Measurements from ENCODE around the gene SV2B. TPM values are rescaled to one million over a fixed set of nuclear protein-coding genes. Genes with fewer than 3 reads are reported as not detected.
A peak's percentile ranks its signal among the peaks of the same experiment; 100 is the strongest.

Gene SV2B
- polyA plus RNA-seq, 6 donors from 2014 or later: 0.04 to 0.12 TPM; not detected in 4

DNA sequence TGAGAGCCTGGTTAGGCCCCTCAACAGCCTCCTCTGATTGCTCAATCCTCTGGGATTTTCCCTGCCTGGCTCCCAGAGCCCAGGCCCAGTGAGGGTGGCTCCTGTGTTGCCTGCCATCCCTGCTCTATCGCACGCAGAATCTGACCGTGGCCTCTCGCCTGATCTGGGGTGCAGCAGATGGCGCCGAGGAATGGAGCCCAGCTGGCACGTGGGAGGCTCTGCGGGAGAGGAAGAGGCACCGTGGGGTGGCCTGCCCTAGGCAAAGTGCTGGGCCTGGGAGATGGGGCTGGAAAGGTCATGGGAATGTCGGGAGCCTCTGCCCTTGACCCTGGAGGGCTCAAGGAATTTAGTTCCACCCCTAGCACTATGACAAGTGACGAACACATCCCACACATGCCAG is 10.3 kb downstream of the SV2B start:
- Mint-ChIP-seq H3K27ac (no peak overlapping the region), H3K36me3 (no peaks in the 10 kb centered on the region), H3K4me3 (no peak overlapping the region), H3K9me3 (peaks cover 0 to 6% (median 1%) of the 10 kb centered on the region in 7 donors), H3K27me3 (peaks cover 34 to 68% (median 50%) of the 10 kb centered on the region in 3 donors), H3K4me1 (no peaks in the 10 kb centered on the region)
- ATAC-seq (ENCODE audit: low read depth in 2 of 2) (no peak), DNase-seq (no peak)

DNA sequence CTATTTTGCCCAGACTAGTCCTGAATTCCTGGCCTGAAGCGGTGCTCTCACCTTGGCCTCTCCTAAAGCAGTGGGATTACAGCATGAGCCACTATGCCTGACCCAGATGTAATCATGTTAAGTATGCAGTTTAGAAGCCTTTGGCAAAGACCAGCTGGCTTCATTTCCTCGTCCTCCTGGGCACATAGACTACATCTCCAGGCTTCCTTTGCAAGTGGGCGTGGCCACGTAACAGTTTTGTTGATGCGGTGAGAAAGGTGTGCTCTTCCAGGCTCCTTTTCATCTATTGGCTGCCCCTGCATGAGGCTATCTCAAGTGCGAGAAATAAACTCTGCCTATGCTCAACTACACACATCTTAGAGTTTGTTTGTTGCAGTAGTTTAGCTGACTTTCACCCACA is 13.0 kb downstream of the SV2B start:
- H3K4me3 Mint-ChIP-seq: no peak overlapping the region
- H3K27me3 Mint-ChIP-seq: peaks cover 35 to 60% (median 48%) of the 10 kb centered on the region in 3 donors

DNA sequence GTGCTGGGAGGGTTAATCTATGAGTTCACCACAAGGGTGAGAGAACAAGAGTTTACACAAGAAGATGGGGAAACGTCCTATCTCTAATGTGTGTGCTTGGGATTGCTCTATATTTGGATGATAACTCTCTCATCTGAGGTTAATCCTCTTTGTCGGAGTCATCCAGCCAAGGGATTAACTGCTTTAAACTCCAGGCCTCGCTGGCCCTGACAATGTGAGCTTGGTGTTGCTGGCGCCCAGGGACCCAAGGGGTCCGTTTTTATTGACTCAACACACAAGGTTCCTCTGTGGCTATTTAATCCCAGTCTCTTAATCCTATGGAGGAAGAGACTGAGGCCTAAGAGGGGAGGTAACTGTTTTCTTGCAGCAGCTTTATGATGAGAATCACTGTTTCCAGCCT is 14.2 kb downstream of the SV2B start:
- DNase-seq (no peak), ATAC-seq (ENCODE audit: low read depth in 2 of 2) (no peak)
- no peak overlapping the region for H3K27ac Mint-ChIP-seq
- peaks cover 42 to 60% (median 48%) of the 10 kb centered on the region in 3 donors for H3K27me3 Mint-ChIP-seq
- H3K4me3 Mint-ChIP-seq: no peak overlapping the region
- H3K36me3 Mint-ChIP-seq: no peaks in the 10 kb centered on the region
- H3K4me1 Mint-ChIP-seq: peaks cover 0 to 3% (median 0%) of the 10 kb centered on the region in 3 donors
- peaks cover 0 to 13% (median 3%) of the 10 kb centered on the region in 7 donors for H3K9me3 Mint-ChIP-seq

More for the DNA sequence above, 13.0 kb downstream of the SV2B start:
- no peak overlapping the region for H3K27ac Mint-ChIP-seq
- peaks cover 0 to 3% (median 0%) of the 10 kb centered on the region in 3 donors for H3K4me1 Mint-ChIP-seq
- DNase-seq (no peak), ATAC-seq (ENCODE audit: low read depth in 2 of 2) (no peak)
- H3K36me3 Mint-ChIP-seq: no peaks in the 10 kb centered on the region
- H3K9me3 Mint-ChIP-seq: peaks cover 0 to 13% (median 3%) of the 10 kb centered on the region in 7 donors

DNA sequence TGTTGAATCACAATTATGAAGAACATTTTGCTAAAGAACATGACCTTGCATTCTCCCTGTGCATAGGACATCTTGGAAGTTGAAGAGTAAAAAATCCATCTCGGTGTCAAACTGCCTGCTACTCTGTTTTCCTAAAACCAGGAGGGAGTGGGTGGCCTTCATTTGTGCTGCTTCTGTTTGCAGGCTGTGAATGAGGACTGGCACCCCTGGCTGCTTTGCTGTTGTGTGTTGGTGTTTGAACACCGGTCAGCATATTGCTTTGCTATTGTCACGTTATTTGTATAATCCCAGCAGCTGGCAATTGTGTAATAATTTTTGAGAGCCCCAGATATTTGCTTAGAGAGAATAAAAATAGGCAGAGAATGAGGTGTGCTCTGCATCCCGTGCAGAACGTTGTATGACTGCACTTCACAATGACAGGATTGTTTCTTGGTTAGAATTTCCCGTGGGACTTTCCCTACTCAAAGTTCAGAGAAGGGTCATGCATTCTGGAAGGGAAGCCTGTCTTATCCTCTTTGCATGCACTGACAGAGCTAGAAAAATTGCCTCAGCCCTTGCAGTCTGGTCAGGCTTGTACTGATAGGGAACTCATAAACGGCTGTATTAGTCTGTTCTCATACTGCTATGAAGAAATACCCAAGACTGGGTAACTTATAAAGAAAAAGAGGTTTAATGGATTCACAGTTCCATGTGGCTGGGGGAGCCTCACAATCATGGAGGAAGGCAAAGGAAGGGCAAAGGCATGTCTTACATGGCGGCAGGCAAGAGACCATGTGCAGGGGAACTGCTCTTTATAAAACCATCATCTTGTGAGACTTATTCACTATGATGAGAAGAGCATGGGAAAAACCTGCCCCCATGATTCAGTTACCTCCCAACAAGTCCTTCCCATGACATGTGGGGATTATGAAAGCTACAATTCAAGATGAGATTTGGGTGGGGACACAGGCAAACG is 16.3 kb downstream of the SV2B start:
- Mint-ChIP-seq H3K36me3 (no peaks in the 10 kb centered on the region), H3K9me3 (peaks cover 0 to 13% (median 3%) of the 10 kb centered on the region in 7 donors), H3K4me1 (peaks cover 0 to 3% (median 0%) of the 10 kb centered on the region in 3 donors), H3K4me3 (no peak overlapping the region), H3K27ac (no peak overlapping the region), H3K27me3 (peaks cover 37 to 48% (median 48%) of the 10 kb centered on the region in 3 donors)
- DNase-seq (no peak), ATAC-seq (ENCODE audit: low read depth in 2 of 2) (peak in 1 of 2 donors; percentile 20)

DNA sequence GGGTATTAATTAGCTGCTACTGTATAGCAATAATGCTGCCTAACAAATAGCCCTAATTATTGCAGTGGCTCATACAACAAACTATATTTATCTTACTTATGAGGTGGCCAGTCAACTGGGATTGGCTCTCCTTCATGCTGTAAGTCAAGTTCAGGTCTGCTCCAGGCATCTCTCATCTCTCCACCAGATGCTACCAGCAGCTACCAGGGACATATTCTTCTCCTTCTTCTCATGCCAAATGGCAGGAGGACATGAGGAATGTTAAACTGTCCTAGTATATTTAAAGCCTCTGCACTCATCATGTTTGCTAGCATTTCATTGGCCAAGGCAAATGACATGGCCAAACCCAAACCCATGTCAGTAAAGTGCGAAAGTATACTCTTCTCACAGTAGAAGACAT is 17.3 kb downstream of the SV2B start:
- H3K27ac Mint-ChIP-seq: no peak overlapping the region
- DNase-seq (no peak), ATAC-seq (ENCODE audit: low read depth in 2 of 2) (no peak)

DNA sequence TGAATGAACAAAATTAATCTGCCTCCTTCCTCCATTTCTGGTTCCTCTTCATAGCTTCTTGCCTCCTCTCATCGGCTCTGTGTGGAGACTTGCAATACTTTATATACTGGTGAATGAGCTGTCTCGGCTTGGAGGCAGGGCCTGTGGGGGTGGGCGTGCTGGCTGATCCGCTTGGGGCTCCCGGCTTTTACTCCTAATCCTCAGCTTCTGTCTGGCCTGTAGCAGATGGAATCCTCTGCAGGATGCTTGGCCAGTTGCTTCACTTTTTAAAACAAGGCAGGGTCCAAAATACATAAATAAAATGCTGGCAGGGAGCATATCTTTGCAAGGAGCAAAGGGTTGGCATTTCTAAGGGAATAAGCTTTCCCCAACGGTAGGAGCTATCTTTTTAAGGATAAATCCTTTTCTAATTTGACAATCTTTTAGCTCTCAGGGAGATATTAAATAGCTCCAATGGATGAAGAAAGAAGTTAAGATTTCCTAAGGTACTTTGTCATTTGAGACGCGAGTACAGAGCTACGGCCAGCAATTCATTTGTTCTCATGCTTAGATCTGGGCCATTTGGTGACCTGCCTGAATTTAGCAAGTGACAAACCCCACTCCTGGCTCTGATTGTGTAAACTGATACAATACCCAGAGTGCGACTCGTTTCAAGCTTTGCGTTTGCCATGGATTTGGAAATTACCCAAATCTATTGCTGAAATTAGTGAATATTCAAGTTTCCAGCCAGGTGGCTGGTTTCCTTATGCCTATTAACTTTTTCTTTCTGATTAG is 18.9 kb downstream of the SV2B start:
- H3K27ac Mint-ChIP-seq: no peak overlapping the region
- H3K27me3 Mint-ChIP-seq: peaks cover 47 to 50% (median 48%) of the 10 kb centered on the region in 3 donors
- DNase-seq (no peak), ATAC-seq (ENCODE audit: low read depth in 2 of 2) (no peak)
- H3K9me3 Mint-ChIP-seq: peaks cover 0 to 13% (median 2%) of the 10 kb centered on the region in 7 donors
- peaks cover 0 to 8% of the 10 kb centered on the region in 2 donors for H3K36me3 Mint-ChIP-seq
- H3K4me3 Mint-ChIP-seq: no peak overlapping the region
- H3K4me1 Mint-ChIP-seq: peaks cover 0 to 3% (median 0%) of the 10 kb centered on the region in 3 donors

More for the DNA sequence above, 17.3 kb downstream of the SV2B start:
- H3K36me3 Mint-ChIP-seq: peaks cover 0 to 5% of the 10 kb centered on the region in 2 donors
- H3K4me1 Mint-ChIP-seq: peaks cover 0 to 3% (median 0%) of the 10 kb centered on the region in 3 donors
- no peak overlapping the region for H3K4me3 Mint-ChIP-seq
- H3K9me3 Mint-ChIP-seq: peaks cover 0 to 13% (median 2%) of the 10 kb centered on the region in 7 donors
- peaks cover 32 to 46% (median 45%) of the 10 kb centered on the region in 3 donors for H3K27me3 Mint-ChIP-seq

DNA sequence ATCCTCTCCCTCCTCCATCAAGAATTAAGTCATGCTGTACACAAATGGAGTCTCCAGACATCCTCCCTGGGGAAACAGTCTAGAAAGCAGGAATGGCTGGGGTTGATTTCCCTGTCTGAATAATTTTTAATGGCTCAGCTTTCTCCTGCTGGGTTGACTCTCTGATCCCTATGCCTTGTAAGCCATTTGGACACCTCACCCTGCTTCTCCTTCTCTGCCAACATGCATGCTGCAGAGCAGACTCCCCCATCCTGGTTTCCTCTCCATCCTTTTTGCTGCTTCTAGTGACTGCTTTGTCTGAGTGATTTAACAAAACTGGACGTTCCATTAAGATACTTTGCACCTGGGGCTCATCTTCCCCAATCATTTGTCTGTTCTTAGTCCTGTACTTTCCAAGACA is 22.2 kb downstream of the SV2B start:
- ATAC-seq (ENCODE audit: low read depth in 2 of 2): no peak
- Mint-ChIP-seq H3K27ac (no peak overlapping the region), H3K4me1 (no peaks in the 10 kb centered on the region), H3K4me3 (no peak overlapping the region), H3K36me3 (peaks cover 0 to 8% of the 10 kb centered on the region in 2 donors), H3K9me3 (peaks cover 0 to 3% (median 0%) of the 10 kb centered on the region in 7 donors), H3K27me3 (peaks cover 43 to 57% (median 45%) of the 10 kb centered on the region in 3 donors)
- DNase-seq: no peak

DNA sequence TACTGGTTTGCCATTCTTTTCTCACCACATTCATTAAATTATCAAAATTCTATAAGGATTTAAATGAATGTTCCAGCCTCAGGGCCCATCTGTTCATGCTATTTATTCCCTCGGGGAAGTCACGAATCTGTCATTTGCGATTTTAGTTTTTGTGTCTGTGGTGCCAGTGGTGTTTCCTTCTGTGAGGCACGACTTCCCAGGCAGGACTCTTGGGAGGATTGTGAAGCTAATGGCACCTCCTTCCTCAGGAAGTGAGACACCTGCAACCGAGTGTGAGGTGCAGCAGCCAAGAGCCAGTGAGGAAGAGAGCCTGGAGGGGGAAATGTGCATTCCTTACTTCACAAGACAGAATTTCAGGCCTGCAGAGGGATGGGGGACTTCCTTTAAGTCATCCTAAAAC is 24.1 kb downstream of the SV2B start:
- DNase-seq (no peak), ATAC-seq (ENCODE audit: low read depth in 2 of 2) (no peak)
- no peak overlapping the region for H3K27ac Mint-ChIP-seq
- H3K4me3 Mint-ChIP-seq: no peak overlapping the region
- H3K36me3 Mint-ChIP-seq: peaks cover 0 to 8% of the 10 kb centered on the region in 2 donors
- H3K4me1 Mint-ChIP-seq: no peaks in the 10 kb centered on the region
- H3K27me3 Mint-ChIP-seq: peaks cover 34 to 47% (median 38%) of the 10 kb centered on the region in 3 donors
- peaks cover 0 to 3% (median 0%) of the 10 kb centered on the region in 7 donors for H3K9me3 Mint-ChIP-seq

DNA sequence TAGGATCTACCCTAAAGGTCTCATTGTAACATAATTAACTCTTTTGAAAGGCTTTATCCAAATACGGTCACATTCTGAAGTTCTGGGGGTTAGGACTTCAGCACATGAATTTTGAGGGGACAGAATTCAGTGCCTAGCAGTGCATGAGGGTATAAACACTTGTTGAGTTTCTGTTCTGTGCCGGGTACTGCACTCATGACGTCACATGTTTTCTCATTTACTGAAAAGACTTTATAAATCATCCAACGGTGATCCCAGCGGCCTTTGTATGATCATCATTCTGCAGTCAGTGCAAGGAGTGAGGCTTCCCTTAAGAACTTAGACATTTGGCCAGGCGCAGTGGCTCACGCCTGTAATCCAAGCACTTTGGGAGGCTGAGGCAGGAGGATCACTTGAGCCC is 25.1 kb downstream of the SV2B start:
- ATAC-seq (ENCODE audit: low read depth in 2 of 2) (no peak), DNase-seq (no peak)
- Mint-ChIP-seq H3K27ac (no peak overlapping the region), H3K4me3 (no peak overlapping the region), H3K36me3 (peaks cover 0 to 8% of the 10 kb centered on the region in 2 donors), H3K27me3 (peaks cover 34 to 39% (median 38%) of the 10 kb centered on the region in 3 donors), H3K9me3 (peaks cover 0 to 3% (median 0%) of the 10 kb centered on the region in 7 donors), H3K4me1 (no peaks in the 10 kb centered on the region)

DNA sequence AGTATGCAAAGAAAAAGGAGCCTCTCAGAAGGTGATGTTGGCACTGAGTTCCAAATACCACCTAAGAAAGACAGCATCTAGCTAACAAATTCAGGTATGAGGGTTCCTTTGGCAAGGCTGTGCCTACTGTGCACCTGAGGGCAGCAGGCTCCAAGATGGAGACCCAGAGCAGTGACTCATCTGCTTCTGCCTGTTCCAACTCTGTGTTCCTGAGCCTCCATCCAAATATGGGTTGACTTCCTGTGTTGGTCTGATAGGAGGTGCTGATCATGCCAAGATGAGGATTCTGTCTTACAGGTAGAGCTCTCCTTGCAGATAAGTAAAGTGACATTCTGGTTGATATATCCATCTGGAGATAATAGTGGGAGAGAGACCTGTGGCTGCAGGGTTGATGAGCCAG is 26.0 kb downstream of the SV2B start:
- no peak for ATAC-seq (ENCODE audit: low read depth in 2 of 2)
- peaks cover 0 to 3% (median 0%) of the 10 kb centered on the region in 7 donors for H3K9me3 Mint-ChIP-seq
- H3K4me3 Mint-ChIP-seq: no peak overlapping the region
- H3K27me3 Mint-ChIP-seq: peaks cover 34 to 38% (median 35%) of the 10 kb centered on the region in 3 donors
- H3K4me1 Mint-ChIP-seq: no peaks in the 10 kb centered on the region
- no peak for DNase-seq
- H3K27ac Mint-ChIP-seq: no peak overlapping the region
- peaks cover 0 to 8% of the 10 kb centered on the region in 2 donors for H3K36me3 Mint-ChIP-seq

DNA sequence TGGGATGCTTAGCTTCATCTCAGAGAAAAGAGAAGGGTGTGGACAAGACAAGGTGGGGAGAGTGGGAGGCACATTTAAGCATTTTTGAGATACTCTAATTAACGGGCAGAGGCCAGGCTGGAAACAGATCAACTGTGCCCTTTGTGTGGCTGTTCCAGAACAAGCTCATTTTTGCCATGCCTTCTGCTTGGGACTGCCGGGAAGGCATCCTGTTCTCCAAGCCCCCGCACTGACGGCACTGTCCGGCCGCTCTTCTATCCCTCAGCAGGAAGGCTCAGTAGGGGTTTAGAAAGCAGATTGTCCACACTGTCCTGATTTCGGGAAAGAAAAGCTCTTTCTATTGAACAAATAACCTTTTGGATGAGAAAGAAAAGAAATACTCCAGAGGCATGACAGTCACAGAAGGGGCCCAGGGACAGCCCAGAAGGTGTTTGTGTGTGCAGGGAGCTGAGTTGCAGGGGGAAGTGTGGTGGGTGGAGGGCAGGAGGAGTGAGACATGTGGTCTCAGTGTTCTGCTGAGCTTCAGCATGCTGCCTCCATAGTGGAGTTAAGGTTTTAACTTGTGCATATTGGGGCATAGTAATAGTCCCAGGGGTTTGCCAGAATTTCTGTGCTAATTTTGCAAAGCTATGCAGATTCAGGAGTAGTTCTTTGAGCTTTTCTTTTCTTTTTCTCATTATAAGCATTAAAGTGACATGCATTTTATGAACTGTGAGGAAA is 27.3 kb downstream of the SV2B start:
- no peak for ATAC-seq (ENCODE audit: low read depth in 2 of 2)
- Mint-ChIP-seq H3K4me1 (no peaks in the 10 kb centered on the region), H3K36me3 (peaks cover 0 to 3% of the 10 kb centered on the region in 2 donors), H3K4me3 (no peak overlapping the region), H3K27ac (peak overlapping the region in 1 of 6 donors; percentile 49), H3K27me3 (peaks cover 28 to 33% (median 30%) of the 10 kb centered on the region in 3 donors), H3K9me3 (peaks cover 0 to 2% (median 0%) of the 10 kb centered on the region in 7 donors)
- no peak for DNase-seq

DNA sequence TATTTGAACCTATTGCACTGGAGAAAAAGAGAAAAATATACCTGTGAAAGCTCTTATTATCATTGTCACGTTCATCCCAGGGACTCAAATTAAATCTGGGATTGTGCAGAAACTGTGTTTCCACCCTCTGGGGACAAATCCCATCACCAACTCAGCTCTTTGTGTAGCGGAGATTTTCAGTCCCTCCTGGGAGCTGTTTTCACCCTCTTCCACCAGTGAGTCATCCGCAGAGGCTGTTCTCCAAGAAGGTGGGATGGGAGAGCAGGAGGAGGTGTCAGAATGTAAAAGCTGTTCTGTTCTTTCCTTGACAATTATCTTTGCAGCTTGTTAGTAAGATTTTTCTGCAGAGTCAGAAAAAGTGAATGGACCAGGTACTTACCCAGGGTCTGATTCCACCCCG is 28.0 kb downstream of the SV2B start:
- H3K36me3 Mint-ChIP-seq: no peaks in the 10 kb centered on the region
- no peak overlapping the region for H3K27ac Mint-ChIP-seq
- ATAC-seq (ENCODE audit: low read depth in 2 of 2): no peak
- no peak for DNase-seq
- no peaks in the 10 kb centered on the region for H3K4me1 Mint-ChIP-seq
- peaks cover 22 to 27% (median 27%) of the 10 kb centered on the region in 3 donors for H3K27me3 Mint-ChIP-seq
- H3K9me3 Mint-ChIP-seq: peaks cover 0 to 2% (median 0%) of the 10 kb centered on the region in 7 donors
- no peak overlapping the region for H3K4me3 Mint-ChIP-seq

DNA sequence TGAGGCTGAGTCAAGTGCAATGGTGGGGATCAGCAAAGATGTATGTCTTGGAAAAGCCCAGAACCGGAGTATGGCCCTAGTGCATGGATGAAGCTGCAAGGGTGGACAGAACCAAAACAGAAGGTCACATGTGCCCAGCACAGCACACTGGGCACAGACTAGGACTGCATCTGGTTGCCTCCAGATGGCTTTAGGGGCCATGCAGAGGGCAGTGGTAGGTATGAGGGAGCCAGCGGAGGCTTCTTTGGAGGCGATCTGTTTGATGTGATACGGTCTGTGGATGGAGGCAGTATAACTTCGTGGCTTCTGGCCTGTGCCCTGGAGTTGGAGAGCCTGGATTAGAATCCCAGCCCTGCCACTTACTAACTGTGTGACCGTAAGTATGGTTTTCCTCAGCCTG is 29.4 kb downstream of the SV2B start:
- Mint-ChIP-seq H3K36me3 (no peaks in the 10 kb centered on the region), H3K4me1 (no peaks in the 10 kb centered on the region), H3K9me3 (no peaks in the 10 kb centered on the region), H3K4me3 (no peak overlapping the region), H3K27me3 (peaks cover 15 to 29% (median 16%) of the 10 kb centered on the region in 3 donors), H3K27ac (no peak overlapping the region)
- DNase-seq: no peak
- no peak for ATAC-seq (ENCODE audit: low read depth in 2 of 2)

All from naive B cell (primary cell).